HEK293 (cell line): ENCODE results near the gene PLAC1.

Experiments used
- CTCF ChIA-PET: fragments of 350-600 bp; formaldehyde crosslinking; extraction: SDS; loops from one replicate; lab custom pipeline; 2021; ENCODE audit warnings: antibody characterized with exemption; lab: Yijun Ruan, JAX
- POLR2A ChIA-PET: fragments of 300-600 bp; formaldehyde crosslinking; extraction: SDS; loops from one replicate; lab custom pipeline; 2020; ENCODE audit warnings: antibody characterized with exemption, inconsistent platforms; lab: Yijun Ruan, JAX
- H3K27ac ChIP-seq: fragments of 200-500 bp; sonication (Bioruptor generic); 2 replicates; pipeline ENCODE4 v1.5.1; 2014; ENCODE audit warnings: low read depth, low read length, control low read depth, inconsistent platforms; ENCODE audit errors: extremely low read depth
- H3K36me3 ChIP-seq, 2 experiments: fragments of 200-500 bp in 1 of 2; sonication (Bioruptor generic) in 1 of 2; 1 replicate in 1 of 2; 2 replicates in 1 of 2; pipeline ENCODE4 v1.5.1; 2014 to 2017; ENCODE audit warnings: inconsistent platforms in 2 of 2, low read length in 2 of 2; ENCODE audit not compliant: control insufficient read depth in 2 of 2, insufficient read depth in 1 of 2
- H3K4me1 ChIP-seq: fragments of 200-500 bp; sonication (Bioruptor generic); 2 replicates; pipeline ENCODE4 v1.5.1; 2014; ENCODE audit warnings: mild to moderate bottlenecking, low read length, inconsistent platforms; ENCODE audit not compliant: control insufficient read depth, insufficient read depth
- H3K4me3 ChIP-seq: 2 replicates; pipeline ENCODE4 v1.5.1; 2011; ENCODE audit warnings: low read depth, mild to moderate bottlenecking, control low read depth, low read length, moderate library complexity
- H3K9me3 ChIP-seq: fragments of 200-500 bp; sonication (Bioruptor generic); 2 replicates; pipeline ENCODE4 v1.5.1; 2014; ENCODE audit warnings: low read depth, low read length, inconsistent platforms; ENCODE audit not compliant: control insufficient read depth, insufficient read depth
- BCL11A ChIP-seq: fragments of 450-650 bp; formaldehyde crosslinking; IDR thresholded peaks from 2 replicates; pipeline ENCODE4 v1.5.1; 2016; ENCODE audit warnings: low read depth, missing biosample characterization, missing genetic modification characterization
- KLF9 ChIP-seq: fragments of 450-650 bp; formaldehyde crosslinking; IDR thresholded peaks from 2 replicates; pipeline ENCODE4 v1.5.1; 2016; ENCODE audit warnings: missing biosample characterization, missing genetic modification characterization, low read depth
- PRDM1 ChIP-seq: fragments of 450-650 bp; formaldehyde crosslinking; IDR thresholded peaks from 2 replicates; pipeline ENCODE4; 2016; ENCODE audit warnings: missing biosample characterization, missing genetic modification characterization
- PRDM4 ChIP-seq: fragments of 450-650 bp; formaldehyde crosslinking; IDR thresholded peaks from 2 replicates; pipeline ENCODE4 v1.5.1; 2017; ENCODE audit warnings: missing biosample characterization, missing genetic modification characterization
- SETDB1 ChIP-seq: IDR thresholded peaks from one replicate; pipeline ENCODE4 v1.6.1; 2017; ENCODE audit warnings: mild to moderate bottlenecking, low read length, moderate library complexity, mixed read lengths; ENCODE audit not compliant: insufficient read length
- SP3 ChIP-seq: fragments of 450-650 bp; formaldehyde crosslinking; IDR thresholded peaks from 2 replicates; pipeline ENCODE4 v1.5.1; 2016; ENCODE audit warnings: missing biosample characterization, missing genetic modification characterization
- ZBTB21 ChIP-seq: fragments of 450-650 bp; formaldehyde crosslinking; IDR thresholded peaks from 2 replicates; pipeline ENCODE4 v1.5.1; 2017; ENCODE audit warnings: missing biosample characterization, missing genetic modification characterization
- ZFHX2 ChIP-seq: fragments of 450-650 bp; formaldehyde crosslinking; conservative IDR thresholded peaks from 2 replicates; pipeline ENCODE4 v1.5.1; 2016; ENCODE audit warnings: missing biosample characterization, missing genetic modification characterization
- ZNF221 ChIP-seq: fragments of 450-650 bp; formaldehyde crosslinking; IDR thresholded peaks from 2 replicates; pipeline ENCODE4 v1.5.1; 2017; ENCODE audit warnings: missing biosample characterization, missing genetic modification characterization, borderline replicate concordance
- ZNF24 ChIP-seq: fragments of 450-650 bp; formaldehyde crosslinking; IDR thresholded peaks from 2 replicates; pipeline ENCODE4 v1.5.1; 2016; ENCODE audit warnings: missing biosample characterization, missing genetic modification characterization
- ZNF324 ChIP-seq: fragments of 450-650 bp; formaldehyde crosslinking; IDR thresholded peaks from 2 replicates; pipeline ENCODE4 v1.5.1; 2016; ENCODE audit warnings: missing biosample characterization, missing genetic modification characterization
- ZNF335 ChIP-seq: fragments of 450-650 bp; formaldehyde crosslinking; conservative IDR thresholded peaks from 2 replicates; pipeline ENCODE4 v1.5.1; 2016; ENCODE audit warnings: missing biosample characterization, missing genetic modification characterization
- ZNF341 ChIP-seq: fragments of 450-650 bp; formaldehyde crosslinking; IDR thresholded peaks from 2 replicates; pipeline ENCODE4; 2016; ENCODE audit warnings: low read depth, missing biosample characterization, missing genetic modification characterization
- ZNF354C ChIP-seq: fragments of 450-650 bp; formaldehyde crosslinking; IDR thresholded peaks from 2 replicates; pipeline ENCODE4 v1.5.1; 2016; ENCODE audit warnings: missing biosample characterization, missing genetic modification characterization, low read depth, borderline replicate concordance
- ZNF37A ChIP-seq: fragments of 450-650 bp; IDR thresholded peaks from 2 replicates; pipeline ENCODE4 v1.5.1; 2018; ENCODE audit warnings: missing biosample characterization, missing genetic modification characterization
- ZNF521 ChIP-seq: fragments of 450-650 bp; formaldehyde crosslinking; IDR thresholded peaks from 2 replicates; pipeline ENCODE4 v1.5.1; 2017; ENCODE audit warnings: missing biosample characterization, mild to moderate bottlenecking, missing genetic modification characterization
- ZNF529 ChIP-seq: fragments of 450-650 bp; formaldehyde crosslinking; IDR thresholded peaks from 2 replicates; pipeline ENCODE4 v1.5.1; 2017; ENCODE audit warnings: missing genetic modification characterization, missing biosample characterization; ENCODE audit not compliant: insufficient replicate concordance
- ZNF549 ChIP-seq: fragments of 450-650 bp; IDR thresholded peaks from 2 replicates; pipeline ENCODE4 v1.5.1; 2018; ENCODE audit warnings: missing biosample characterization, missing genetic modification characterization, mild to moderate bottlenecking, inconsistent platforms, moderate library complexity
- ZNF560 ChIP-seq: fragments of 450-650 bp; formaldehyde crosslinking; IDR thresholded peaks from 2 replicates; pipeline ENCODE4 v1.5.1; 2017; ENCODE audit warnings: missing biosample characterization, missing genetic modification characterization, borderline replicate concordance
- ZNF654 ChIP-seq: fragments of 450-650 bp; formaldehyde crosslinking; IDR thresholded peaks from 2 replicates; pipeline ENCODE4 v1.5.1; 2016; ENCODE audit warnings: low read depth, missing biosample characterization, missing genetic modification characterization
- ZNF837 ChIP-seq: fragments of 450-650 bp; formaldehyde crosslinking; IDR thresholded peaks from 2 replicates; pipeline ENCODE4 v1.5.1; 2016; ENCODE audit warnings: missing biosample characterization, missing genetic modification characterization
- TF ChIP-seq, protein P1 (sequence below): fragments of 450-650 bp; formaldehyde crosslinking; IDR thresholded peaks from 2 replicates; pipeline ENCODE4; 2016; ENCODE audit warnings: missing biosample characterization, missing genetic modification characterization
- TF ChIP-seq, protein P2 (sequence below): fragments of 450-650 bp; formaldehyde crosslinking; IDR thresholded peaks from 2 replicates; pipeline ENCODE4 v1.5.1; 2016; ENCODE audit warnings: missing biosample characterization, missing genetic modification characterization

PLAC1 gene

GRCh38 chrX:134671294-134671693 is 13.0 kb upstream of the PLAC1 start:
- ChIA-PET POLR2A (no interaction called here), CTCF (no interaction called here)
- TF ChIP-seq ZNF335 (tag by site-specific recombination) = no peak
- peak; percentile 28; the same call in 1 of the 2 replicates for TF ChIP-seq PRDM1 (tag by site-specific recombination)
- TF ChIP-seq ZNF521 = no peak
- no peak for TF ChIP-seq ZNF549 (tag by site-specific recombination)
- TF ChIP-seq ZNF560 (tag by site-specific recombination) = no peak
- no peak for TF ChIP-seq ZNF654
- no peak for TF ChIP-seq KLF9 (tag by site-specific recombination)
- H3K9me3 ChIP-seq = no peaks in the 10 kb centered on the region
- no peak overlapping the region for H3K4me3 ChIP-seq
- H3K36me3 ChIP-seq = no peaks in the 10 kb centered on the region
- no peak overlapping the region for H3K27ac ChIP-seq
- H3K4me1 ChIP-seq = no peaks in the 10 kb centered on the region

GRCh38 chrX:134670134-134670924 is 12.1 kb upstream of the PLAC1 start:
- ChIA-PET CTCF (interaction anchor here (0.6 kb wide), 1 partner anchor 77 kb away, joined by 3 read pairs; no protein-coding TSS in a partner anchor), POLR2A (no interaction called here)
- TF ChIP-seq ZNF324 (tag by site-specific recombination) = no peak
- 0 out of 2 replicates have a peak, but pooled peaks have one; percentile 8 for TF ChIP-seq ZFHX2 (tag by site-specific recombination)
- no peak for TF ChIP-seq ZNF521
- no peak for TF ChIP-seq ZNF37A (tag by site-specific recombination)
- no peak overlapping the region for H3K4me3 ChIP-seq
- no peak overlapping the region for H3K27ac ChIP-seq
- no peaks in the 10 kb centered on the region for H3K9me3 ChIP-seq
- H3K4me1 ChIP-seq = no peaks in the 10 kb centered on the region
- H3K36me3 ChIP-seq = no peaks in the 10 kb centered on the region

GRCh38 chrX:134669378-134670098 is 11.3 kb upstream of the PLAC1 start:
- Histone ChIP-seq H3K4me1 (no peaks in the 10 kb centered on the region), H3K27ac (no peak overlapping the region), H3K9me3 (no peaks in the 10 kb centered on the region), H3K4me3 (no peak overlapping the region), H3K36me3 (no peaks in the 10 kb centered on the region)
- TF ChIP-seq ZNF837 (tag by site-specific recombination) (no peak), SETDB1 (no peak), SP3 (no peak), BCL11A (tag by site-specific recombination) (no peak)
- ChIA-PET CTCF (interaction anchor here (0.7 kb wide), 1 partner anchor 367 kb away, joined by 3 read pairs; no protein-coding TSS in a partner anchor), POLR2A (no interaction called here)

- no peaks in the 10 kb centered on the region for H3K4me1 ChIP-seq
- POLR2A ChIA-PET = no interaction called here
- H3K4me3 ChIP-seq = no peak overlapping the region
- H3K36me3 ChIP-seq = no peaks in the 10 kb centered on the region
- no peaks in the 10 kb centered on the region for H3K9me3 ChIP-seq
- no peak overlapping the region for H3K27ac ChIP-seq
- CTCF ChIA-PET = no interaction called here
- TF ChIP-seq, protein P1, sequence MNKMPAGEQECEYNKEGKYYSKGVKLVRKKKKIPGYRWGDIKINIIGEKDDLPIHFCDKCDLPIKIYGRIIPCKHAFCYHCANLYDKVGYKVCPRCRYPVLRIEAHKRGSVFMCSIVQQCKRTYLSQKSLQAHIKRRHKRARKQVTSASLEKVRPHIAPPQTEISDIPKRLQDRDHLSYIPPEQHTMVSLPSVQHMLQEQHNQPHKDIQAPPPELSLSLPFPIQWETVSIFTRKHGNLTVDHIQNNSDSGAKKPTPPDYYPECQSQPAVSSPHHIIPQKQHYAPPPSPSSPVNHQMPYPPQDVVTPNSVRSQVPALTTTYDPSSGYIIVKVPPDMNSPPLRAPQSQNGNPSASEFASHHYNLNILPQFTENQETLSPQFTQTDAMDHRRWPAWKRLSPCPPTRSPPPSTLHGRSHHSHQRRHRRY (tag by site-specific recombination) = no peak
- TF ChIP-seq ZBTB21 (no peak), ZNF341 (no peak), ZNF24 (tag by site-specific recombination) (no peak), ZNF354C (no peak), ZNF529 (no peak), ZNF221 (tag by site-specific recombination) (no peak), PRDM4 (tag by site-specific recombination) (no peak)
- TF ChIP-seq, protein P2, sequence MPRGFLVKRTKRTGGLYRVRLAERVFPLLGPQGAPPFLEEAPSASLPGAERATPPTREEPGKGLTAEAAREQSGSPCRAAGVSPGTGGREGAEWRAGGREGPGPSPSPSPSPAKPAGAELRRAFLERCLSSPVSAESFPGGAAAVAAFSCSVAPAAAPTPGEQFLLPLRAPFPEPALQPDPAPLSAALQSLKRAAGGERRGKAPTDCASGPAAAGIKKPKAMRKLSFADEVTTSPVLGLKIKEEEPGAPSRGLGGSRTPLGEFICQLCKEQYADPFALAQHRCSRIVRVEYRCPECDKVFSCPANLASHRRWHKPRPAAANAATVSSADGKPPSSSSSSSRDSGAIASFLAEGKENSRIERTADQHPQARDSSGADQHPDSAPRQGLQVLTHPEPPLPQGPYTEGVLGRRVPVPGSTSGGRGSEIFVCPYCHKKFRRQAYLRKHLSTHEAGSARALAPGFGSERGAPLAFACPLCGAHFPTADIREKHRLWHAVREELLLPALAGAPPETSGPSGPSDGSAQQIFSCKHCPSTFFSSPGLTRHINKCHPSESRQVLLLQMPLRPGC (tag by site-specific recombination) = no peak
Observed at GRCh38 chrX:134664202-134664601, 5.9 kb upstream of the PLAC1 start.
